ENCODE data around the gene NEURL1B.

The NEURL1B gene

GRCh38 chr5:172681421-172681820 lies 40.4 kb downstream of the NEURL1B start:
- no peak for DNase-seq

- DNase-seq: no peak
Observed at GRCh38 chr5:172683264-172683644, 42.2 kb downstream of the NEURL1B start.

- DNase-seq: no peak
Observed at GRCh38 chr5:172683645-172684471, 42.8 kb downstream of the NEURL1B start.

- DNase-seq: no peak
Observed at GRCh38 chr5:172685091-172685490, 44.0 kb downstream of the NEURL1B start.

GRCh38 chr5:172686111-172686510 lies 45.0 kb downstream of the NEURL1B start:
- no peak for DNase-seq

- DNase-seq: no peak
Observed at GRCh38 chr5:172686539-172687390, 45.7 kb downstream of the NEURL1B start.

GRCh38 chr5:172687940-172688339 lies 46.9 kb downstream of the NEURL1B start:
- DNase-seq: no peak

- DNase-seq: peak; percentile 25
Observed at GRCh38 chr5:172688349-172689217, 47.5 kb downstream of the NEURL1B start.

- DNase-seq: no peak
Observed at GRCh38 chr5:172689218-172689572, 48.1 kb downstream of the NEURL1B start.

- DNase-seq: no peak
Observed at GRCh38 chr5:172689801-172690200, 48.7 kb downstream of the NEURL1B start.

GRCh38 chr5:172690258-172691075 lies 49.4 kb downstream of the NEURL1B start:
- no peak for DNase-seq

- DNase-seq: no peak
Observed at GRCh38 chr5:172691886-172692285, 50.8 kb downstream of the NEURL1B start.

GRCh38 chr5:172692451-172692850 lies 51.4 kb downstream of the NEURL1B start:
- DNase-seq: no peak

- DNase-seq: no peak
Observed at GRCh38 chr5:172692981-172693380, 51.9 kb downstream of the NEURL1B start.

- DNase-seq: no peak
Observed at GRCh38 chr5:172694061-172694460, 53.0 kb downstream of the NEURL1B start.

GRCh38 chr5:172694541-172694940 lies 53.5 kb downstream of the NEURL1B start:
- no peak for DNase-seq

- DNase-seq: no peak
Observed at GRCh38 chr5:172695232-172696054, 54.4 kb downstream of the NEURL1B start.

- DNase-seq: no peak
Observed at GRCh38 chr5:172696171-172696849, 55.2 kb downstream of the NEURL1B start.

GRCh38 chr5:172697123-172698121 lies 56.4 kb downstream of the NEURL1B start:
- peak; percentile 81 for DNase-seq
